ENCODE measurements around the gene MTMR1. TPM values are rescaled to one million over a fixed set of nuclear protein-coding genes. Genes with fewer than 3 reads are reported as not detected.

Gene MTMR1
- total and polyA plus RNA-seq, 9 donors, result 7.9 to 22.7 (median 18.1) TPM

- 50 to 69% (median 64%) methylated on average over 3 of the region's 3 CpGs for WGBS, 3 donors
- H3K4me1 ChIP-seq (ENCODE audit: insufficient read depth), result no peaks in the 10 kb centered on the region
These were observed 22.0 kb downstream of the MTMR1 start for GRCh38 chrX:150715184-150715583.

GRCh38 chrX:150719621-150720020 is 26.4 kb downstream of the MTMR1 start:
- no peak overlapping the region for H3K4me3 ChIP-seq
- no peaks in the 10 kb centered on the region for H3K4me1 ChIP-seq (ENCODE audit: insufficient read depth)
- no peak for DNase-seq
- 64 to 74% (median 69%) methylated on average over 4 of the region's 4 CpGs for WGBS, 3 donors
- H3K27ac ChIP-seq, result no peak overlapping the region
- H3K27me3 ChIP-seq, result no peaks in the 10 kb centered on the region
- intact Hi-C loops (cut with DNase I), result no loop called here
- no peaks in the 10 kb centered on the region for H3K9me3 ChIP-seq
- TF ChIP-seq POLR2A (IDR thresholded peaks at IDR 0.05) (no peak), EP300 (IDR thresholded peaks at IDR 0.05) (no peak)
- TF ChIP-seq, protein P1, sequence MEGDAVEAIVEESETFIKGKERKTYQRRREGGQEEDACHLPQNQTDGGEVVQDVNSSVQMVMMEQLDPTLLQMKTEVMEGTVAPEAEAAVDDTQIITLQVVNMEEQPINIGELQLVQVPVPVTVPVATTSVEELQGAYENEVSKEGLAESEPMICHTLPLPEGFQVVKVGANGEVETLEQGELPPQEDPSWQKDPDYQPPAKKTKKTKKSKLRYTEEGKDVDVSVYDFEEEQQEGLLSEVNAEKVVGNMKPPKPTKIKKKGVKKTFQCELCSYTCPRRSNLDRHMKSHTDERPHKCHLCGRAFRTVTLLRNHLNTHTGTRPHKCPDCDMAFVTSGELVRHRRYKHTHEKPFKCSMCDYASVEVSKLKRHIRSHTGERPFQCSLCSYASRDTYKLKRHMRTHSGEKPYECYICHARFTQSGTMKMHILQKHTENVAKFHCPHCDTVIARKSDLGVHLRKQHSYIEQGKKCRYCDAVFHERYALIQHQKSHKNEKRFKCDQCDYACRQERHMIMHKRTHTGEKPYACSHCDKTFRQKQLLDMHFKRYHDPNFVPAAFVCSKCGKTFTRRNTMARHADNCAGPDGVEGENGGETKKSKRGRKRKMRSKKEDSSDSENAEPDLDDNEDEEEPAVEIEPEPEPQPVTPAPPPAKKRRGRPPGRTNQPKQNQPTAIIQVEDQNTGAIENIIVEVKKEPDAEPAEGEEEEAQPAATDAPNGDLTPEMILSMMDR (IDR thresholded peaks at IDR 0.05), result no peak
- H3K36me3 ChIP-seq, result no peaks in the 10 kb centered on the region

More at GRCh38 chrX:150715184-150715583, 22.0 kb downstream of the MTMR1 start:
- DNase-seq, result no peak
- Histone ChIP-seq H3K4me3 (no peak overlapping the region), H3K27me3 (no peaks in the 10 kb centered on the region), H3K27ac (no peak overlapping the region), H3K9me3 (no peaks in the 10 kb centered on the region), H3K36me3 (no peaks in the 10 kb centered on the region)
- TF ChIP-seq, protein P1 (IDR thresholded peaks at IDR 0.05), result no peak
- TF ChIP-seq EP300 (IDR thresholded peaks at IDR 0.05), result no peak
- TF ChIP-seq POLR2A (IDR thresholded peaks at IDR 0.05), result no peak
- intact Hi-C loops (cut with DNase I), result no loop called here

GRCh38 chrX:150729956-150730355 is 36.8 kb downstream of the MTMR1 start:
- intact Hi-C loops (cut with DNase I), result no loop called here
- H3K4me1 ChIP-seq (ENCODE audit: insufficient read depth), result no peaks in the 10 kb centered on the region
- TF ChIP-seq POLR2A (IDR thresholded peaks at IDR 0.05) (no peak), EP300 (IDR thresholded peaks at IDR 0.05) (no peak)
- TF ChIP-seq, protein P1 (IDR thresholded peaks at IDR 0.05), result no peak
- no peaks in the 10 kb centered on the region for H3K9me3 ChIP-seq
- no peaks in the 10 kb centered on the region for H3K27me3 ChIP-seq
- no peaks in the 10 kb centered on the region for H3K36me3 ChIP-seq
- 71 to 78% (median 74%) methylated on average over 5 of the region's 5 CpGs for WGBS, 3 donors
- H3K27ac ChIP-seq, result no peak overlapping the region
- H3K4me3 ChIP-seq, result no peak overlapping the region
- DNase-seq, result no peak

GRCh38 chrX:150730719-150731118 is 37.5 kb downstream of the MTMR1 start:
- Histone ChIP-seq H3K9me3 (no peaks in the 10 kb centered on the region), H3K36me3 (no peaks in the 10 kb centered on the region), H3K4me3 (no peak overlapping the region), H3K27me3 (no peaks in the 10 kb centered on the region), H3K4me1 (ENCODE audit: insufficient read depth) (no peaks in the 10 kb centered on the region), H3K27ac (no peak overlapping the region)
- whole genome bisulfite sequencing, 3 donors, result 64 to 70% (median 66%) methylated on average over 6 of the region's 6 CpGs
- intact Hi-C loops (cut with DNase I), result no loop called here
- no peak for DNase-seq
- TF ChIP-seq EP300 (IDR thresholded peaks at IDR 0.05), result no peak
- TF ChIP-seq, protein P1 (IDR thresholded peaks at IDR 0.05), result no peak
- no peak for TF ChIP-seq POLR2A (IDR thresholded peaks at IDR 0.05)

Measured in ovary (tissue), 9 donors.